Ramos (cell line): ENCODE data around the gene ROMO1.
"Not testable (repeated sequence)": the region's sequence is repeated elsewhere in the genome, so short reads cannot be mapped to it uniquely, and the experiment has no call there.

Source experiments
- in situ Hi-C: fragments of 300-500 bp; cut with MboI; formaldehyde crosslinking; loops from one replicate; pipeline ENCODE4 v1.14.3; 2022; ENCODE audit warnings: low sequenced_read_pairs; ENCODE audit not compliant: unreplicated experiment

Gene ROMO1

DNA sequence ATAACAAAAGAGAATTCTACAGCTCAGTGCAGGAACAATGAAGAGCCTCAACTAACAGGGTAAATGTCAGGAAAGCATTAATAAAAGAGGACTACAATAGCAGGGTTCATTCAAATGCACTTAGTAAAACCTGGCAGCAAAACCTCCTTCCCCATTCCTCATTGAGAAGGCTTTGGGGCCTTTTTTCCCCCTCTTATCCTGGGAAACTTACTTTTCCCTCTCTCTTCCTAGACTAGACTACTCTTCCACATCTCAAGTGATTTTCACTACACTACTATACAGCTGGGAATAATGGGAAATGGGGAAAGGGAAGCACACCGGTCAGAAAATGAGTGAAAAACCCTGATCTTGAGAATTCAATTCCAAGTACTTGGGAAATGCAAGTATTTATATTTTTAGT, 10.1 kb downstream of the ROMO1 start:
- in situ Hi-C loops: no loop called here

DNA sequence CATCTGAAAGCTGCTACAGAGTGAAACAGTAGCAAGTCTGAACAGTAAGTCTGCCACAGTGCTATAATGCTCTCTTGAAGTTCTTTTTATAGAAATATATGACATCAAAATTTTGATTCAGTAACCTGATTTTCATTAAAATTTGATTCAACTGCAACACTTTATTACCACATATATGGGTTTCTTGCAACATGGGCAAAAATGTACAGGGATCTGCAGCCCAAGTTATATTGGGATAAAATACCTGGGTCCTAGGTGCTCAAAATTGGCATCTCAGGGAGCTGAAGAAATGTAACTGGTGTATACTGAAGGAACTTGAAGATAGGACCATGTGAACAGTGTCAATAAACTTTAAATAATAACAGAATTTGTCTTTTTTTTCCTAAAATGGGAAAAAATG, 10.8 kb downstream of the ROMO1 start:
- in situ Hi-C loops: no loop called here

DNA sequence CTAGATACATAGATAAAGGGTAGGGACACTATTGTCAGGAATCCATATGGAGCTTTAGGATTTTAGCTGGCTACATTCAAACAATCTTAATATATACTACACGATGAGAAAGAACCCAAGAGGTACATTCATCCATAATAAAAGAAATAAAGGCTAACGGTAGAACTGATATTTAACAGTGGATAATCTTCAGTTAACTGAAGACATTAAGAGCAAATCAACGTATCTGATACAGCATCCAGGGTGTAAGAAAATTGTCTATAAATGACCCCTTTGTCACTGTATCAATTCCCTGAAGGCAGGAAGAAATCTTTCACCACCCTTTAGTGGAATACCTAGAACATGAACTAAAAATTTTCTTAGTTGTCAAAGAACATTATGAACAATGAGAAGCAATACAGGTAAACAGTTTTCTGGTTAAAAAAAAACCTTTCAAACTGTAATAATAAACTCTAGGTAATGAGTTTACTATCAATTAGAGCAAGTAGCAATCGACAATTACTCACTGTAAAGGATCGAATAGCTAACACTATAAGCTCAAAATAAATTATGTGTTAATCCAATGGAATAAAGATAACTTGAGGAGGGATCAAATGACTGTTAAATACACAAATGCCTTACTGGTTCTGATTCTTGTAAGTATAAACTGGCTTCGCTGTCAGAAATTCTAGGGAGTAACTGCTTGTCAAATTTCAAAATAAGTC, 11.8 kb downstream of the ROMO1 start:
- in situ Hi-C loops: no loop called here

DNA sequence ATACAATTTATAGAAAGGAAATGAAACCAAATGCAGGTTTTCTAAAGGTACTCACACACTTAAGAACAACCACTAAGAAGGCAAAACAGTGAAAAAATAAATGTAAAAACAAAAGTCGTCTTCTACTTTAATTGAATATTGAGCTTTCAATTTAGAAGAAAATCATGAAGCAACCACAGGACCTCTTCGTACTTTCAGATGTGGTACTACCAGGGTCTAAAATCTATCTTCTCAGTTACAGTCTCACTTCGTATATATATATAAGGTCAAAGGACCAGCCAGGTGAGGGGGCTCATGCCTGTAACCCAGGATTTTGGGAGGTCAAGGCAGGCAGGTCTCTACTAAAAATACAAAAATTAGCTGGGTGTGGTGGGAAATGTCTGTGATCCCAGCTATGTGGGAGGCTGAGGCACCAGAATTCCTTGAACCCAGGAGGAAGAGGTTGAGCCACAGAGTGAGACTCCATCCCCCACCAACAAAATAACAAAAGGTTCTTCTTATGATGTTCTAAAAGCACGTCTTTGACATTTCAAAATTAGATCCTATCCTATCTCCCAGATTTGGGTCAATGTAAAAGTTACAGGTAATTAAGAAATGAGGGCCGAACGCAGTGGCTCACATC, 12.5 kb downstream of the ROMO1 start:
- in situ Hi-C loops: no loop called here

DNA sequence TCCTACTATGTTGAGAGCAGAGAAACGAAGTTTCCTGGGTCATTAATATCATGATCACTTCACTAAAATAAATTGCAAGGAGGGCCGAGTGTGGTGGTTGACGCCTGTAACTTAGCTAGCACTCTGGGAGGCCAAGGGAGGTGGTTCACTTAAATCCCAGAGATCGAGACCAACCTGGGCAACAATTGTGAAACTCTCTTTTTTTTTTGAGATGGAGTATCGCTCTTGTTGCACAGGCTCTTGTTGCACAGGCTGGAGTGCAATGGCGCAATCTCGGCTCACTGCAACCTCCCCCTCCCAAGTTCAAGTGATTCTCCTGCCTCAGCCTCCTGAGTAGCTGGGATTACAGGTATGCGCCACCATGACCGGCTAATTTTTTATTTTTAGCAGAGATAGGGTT, 13.9 kb downstream of the ROMO1 start:
- in situ Hi-C loops: not testable (repeated sequence)

DNA sequence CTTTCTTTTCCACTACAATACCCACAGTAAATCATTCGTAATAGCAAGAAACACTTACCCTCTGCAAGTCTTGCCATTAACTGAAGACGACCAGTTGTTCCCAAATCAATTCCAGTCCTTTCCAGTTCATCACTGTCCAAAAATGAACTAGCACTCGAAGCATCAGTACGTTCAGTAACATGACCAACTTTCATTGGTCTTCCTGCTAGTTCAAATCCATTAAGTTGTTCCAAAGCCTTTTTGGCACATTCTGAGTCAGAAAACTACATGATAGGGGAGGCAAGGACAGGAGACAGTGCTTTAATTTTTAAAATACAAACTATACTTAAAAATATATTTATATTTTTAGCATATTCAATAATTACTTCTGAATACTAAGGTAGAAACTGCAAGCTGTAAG, 14.9 kb downstream of the ROMO1 start:
- in situ Hi-C loops: no loop called here

DNA sequence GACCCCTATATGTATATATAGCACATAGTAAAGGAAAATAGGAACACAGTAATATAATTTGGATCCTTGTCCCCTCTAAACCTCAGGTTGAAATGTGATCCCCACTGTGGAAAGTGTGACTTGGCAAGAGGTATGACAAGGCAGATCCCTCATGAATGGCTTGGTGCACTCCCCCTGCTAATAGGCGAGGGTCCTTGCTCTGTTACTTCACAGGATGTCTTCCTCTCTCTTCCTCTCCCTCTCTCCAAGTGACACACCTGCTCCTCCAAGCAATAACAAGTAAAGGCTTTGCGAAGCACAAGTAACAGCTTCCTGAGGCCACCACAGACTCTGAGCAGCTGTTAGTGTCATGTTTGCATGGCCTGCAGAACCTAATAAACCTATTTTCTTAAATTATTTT, 16.4 kb downstream of the ROMO1 start:
- in situ Hi-C loops: no loop called here

DNA sequence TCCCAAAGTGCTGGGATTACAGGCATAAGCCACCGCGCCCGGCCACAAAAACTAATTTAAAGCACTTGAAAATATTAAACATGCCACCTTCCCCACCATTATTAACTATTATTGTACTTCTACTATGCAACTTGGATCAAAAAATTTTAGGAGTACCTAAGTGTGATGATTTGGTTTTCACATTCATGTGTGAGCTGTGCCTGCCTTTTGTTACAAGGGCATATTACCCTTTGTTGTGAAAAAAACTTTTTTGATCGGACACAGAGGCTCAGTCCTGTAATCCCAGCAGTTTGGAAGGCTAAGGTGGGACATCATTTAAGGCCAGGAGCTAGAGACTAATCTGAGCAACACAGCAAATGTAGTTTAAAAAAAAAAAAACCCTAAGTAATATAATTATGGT, 17.1 kb downstream of the ROMO1 start:
- in situ Hi-C loops: no loop called here

DNA sequence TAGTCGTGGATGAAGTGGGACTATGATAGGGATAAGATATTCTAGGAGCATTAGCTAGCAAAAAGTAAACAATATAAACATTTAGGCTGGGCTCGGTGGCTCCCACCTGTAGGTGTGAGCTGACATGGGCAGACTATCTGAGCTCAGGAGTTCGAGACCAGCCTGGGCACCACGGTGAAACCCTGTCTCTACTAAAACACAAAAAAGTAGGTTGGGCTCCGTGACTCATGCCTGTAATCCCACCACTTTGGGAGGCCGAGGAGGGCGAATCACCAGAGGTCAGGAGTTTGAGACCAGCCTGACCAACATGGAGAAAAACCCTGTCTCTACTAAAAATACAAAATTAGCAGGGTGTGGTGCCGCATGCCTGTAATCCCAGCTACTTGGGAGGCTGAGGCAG, 19.1 kb downstream of the ROMO1 start:
- in situ Hi-C loops: not testable (repeated sequence)

DNA sequence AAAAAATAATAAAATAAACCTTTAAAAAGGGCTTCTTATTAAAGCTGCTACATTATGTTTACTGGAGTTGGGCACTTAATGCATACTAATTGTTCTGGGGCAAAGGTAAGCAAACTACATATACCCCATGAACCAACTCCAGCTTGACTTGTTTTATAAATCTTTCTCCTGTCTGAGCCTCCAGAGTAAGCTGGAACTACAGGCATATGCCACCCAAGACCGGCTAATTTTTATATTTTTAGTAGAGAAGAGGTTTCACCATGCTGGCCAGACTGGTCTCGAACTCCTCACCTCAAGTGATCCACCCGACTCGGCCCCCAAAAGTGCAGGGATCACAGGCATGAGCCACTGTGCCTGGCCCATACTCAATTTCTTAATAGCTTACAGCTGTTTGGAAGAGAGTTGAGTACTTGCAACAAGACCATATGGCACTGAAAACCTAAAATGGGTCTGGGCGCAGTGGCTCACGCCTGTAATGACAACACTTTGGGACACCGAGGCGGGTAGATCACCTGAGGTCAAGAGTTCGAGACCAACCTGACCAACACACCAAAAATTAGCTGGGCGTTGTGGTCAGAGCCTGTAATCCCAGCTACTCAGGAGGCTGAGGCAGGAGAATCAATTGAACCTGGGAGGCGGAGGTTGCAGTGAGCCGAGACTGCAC, 19.9 kb downstream of the ROMO1 start:
- in situ Hi-C loops: no loop called here

DNA sequence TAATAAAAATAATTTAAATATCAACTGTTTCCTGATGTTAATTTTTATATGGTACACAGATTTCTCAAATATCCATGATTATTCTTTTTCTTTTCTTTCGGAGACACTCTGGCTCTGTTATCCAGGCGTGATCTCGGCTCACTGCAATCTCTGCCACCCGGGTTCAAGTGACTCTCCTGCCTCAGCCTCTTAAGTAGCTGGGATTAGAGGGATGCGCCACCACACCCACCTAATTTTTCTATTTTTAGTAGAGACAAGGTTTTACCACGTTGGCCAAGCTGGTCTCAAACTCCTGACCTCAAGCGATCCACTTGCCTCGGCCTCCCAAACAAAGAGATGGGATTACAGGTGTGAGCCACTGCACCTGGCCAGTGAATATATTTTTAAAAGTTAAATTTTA, 20.5 kb downstream of the ROMO1 start:
- in situ Hi-C loops: no loop called here

DNA sequence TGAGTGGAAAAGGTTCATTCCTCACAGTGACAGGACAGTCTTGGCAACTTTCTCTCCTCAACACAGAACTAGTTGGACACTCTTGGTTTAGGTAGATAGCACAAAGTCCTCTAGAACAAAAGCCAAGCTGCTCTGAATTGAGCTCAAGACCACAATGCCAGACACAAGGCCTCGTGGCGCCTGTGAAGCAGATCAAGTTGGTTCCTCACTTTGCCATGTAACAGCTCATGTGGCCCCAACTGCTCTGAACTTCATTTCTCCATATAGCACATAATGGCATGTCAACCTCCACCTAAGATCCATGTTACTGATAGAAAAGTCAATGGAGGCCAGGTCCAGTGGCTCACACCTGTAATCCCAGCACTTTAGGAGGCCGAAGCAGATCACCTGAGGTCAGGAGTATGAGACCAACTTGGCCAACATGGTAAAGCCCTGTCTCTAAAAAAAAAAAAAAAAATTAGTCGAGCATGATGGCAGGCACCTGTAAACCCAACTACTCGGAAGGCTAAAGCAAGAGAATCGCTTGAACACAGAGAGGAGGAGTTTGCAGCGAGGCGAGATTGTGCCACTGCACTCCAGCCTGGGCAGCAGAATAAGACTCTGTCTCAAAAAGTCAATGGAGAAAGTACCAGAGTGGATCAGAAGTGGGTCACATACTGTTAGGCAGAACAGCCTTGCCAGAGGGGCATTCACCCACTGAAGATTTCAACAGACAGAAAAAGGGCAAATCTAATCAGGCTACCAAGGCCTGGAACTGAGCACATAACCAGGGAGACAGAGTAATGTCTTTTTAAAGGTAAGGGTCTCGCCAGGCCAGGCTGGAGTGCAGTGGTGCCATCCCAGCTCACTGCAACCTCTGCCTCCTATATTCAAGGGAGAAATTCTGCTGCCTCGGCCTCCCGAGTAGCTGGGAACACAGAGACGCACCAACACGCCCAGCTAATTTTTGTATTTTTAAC, 21.2 kb downstream of the ROMO1 start:
- in situ Hi-C loops: no loop called here

DNA sequence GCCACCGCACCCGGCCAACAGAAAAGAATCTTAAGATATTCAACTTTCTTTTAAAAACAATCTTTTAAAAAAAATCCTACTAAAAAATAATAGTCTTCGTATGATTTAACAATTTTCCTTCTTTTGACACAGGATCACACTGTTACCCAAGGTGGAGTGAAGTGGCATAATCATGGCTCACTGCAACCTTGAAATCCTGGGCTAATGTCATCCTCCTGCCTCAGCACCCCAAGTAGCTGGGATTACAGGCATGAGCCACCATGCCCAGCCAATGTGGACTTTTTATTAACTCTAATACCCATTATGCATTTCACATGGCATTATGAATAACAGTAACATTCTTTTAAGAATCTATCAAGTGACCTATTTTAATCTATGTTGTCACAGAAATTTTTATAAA, 22.0 kb downstream of the ROMO1 start:
- in situ Hi-C loops: no loop called here

DNA sequence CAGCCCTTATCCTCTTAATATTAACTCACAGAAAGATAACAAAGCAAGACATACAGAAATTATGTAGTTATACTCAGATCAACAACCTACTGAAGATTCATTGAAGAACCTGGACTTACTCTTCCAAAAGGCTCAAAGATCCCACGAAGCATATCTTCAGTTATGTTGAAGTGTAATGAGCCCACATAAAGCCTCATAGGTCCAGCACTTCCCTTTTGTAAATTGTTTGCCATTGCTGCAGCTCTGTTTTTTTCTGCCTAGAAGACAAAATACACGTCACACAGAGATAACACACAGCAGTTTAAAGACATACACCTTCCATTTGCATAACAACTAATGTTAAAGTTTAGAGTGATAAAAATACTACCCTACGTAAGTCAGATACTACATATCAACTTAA, 22.4 kb downstream of the ROMO1 start:
- in situ Hi-C loops: no loop called here

DNA sequence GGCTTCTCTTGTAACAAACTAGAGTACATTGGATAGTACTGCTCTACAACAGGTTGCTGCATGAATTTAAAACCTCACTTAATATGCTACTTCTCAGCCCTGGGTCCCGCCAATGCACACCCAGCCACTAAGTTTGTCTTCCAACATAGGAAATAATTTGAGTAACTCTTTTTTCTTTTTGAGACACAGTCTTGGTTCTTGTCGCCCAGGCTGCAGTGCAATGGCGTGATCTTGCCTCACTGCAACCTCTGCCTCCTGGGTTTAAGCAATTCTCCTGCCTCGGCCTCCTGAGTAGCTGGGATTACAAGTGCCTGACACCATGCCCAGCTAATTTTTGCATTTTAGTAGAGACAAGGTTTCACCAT, 24.1 kb downstream of the ROMO1 start:
- in situ Hi-C loops: not testable (repeated sequence)

DNA sequence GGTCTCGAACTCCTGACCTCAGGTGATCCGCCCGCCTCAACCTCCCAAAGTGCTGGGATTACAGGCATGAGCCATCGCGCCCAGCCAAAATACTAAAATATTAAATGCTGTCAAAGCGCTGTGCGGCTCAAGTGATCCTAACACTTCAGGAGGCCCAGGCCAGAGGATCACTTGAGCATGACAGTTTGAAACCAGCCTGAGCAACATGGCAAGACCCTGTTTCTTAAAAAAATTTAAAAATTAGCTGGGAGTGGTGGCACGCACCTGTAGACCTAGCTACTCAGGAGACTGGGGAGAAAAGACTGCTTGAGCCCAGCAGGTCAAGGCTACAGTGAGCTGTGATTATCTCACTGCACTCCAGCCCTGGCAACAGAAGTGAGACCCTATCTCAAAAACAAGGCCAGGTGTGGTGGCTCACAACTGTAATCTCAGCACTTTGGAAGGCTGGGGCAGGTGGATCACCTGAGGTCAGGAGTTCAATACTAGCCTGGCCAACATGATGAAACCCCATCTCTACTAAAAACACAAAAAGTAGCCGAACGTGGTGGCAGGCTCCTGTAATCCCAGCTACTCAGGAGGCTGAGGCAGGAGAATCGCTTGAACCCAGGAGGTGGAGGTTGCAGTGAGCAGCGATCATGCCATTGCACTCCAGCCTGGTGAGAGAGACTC, 24.6 kb downstream of the ROMO1 start:
- in situ Hi-C loops: not testable (repeated sequence)

DNA sequence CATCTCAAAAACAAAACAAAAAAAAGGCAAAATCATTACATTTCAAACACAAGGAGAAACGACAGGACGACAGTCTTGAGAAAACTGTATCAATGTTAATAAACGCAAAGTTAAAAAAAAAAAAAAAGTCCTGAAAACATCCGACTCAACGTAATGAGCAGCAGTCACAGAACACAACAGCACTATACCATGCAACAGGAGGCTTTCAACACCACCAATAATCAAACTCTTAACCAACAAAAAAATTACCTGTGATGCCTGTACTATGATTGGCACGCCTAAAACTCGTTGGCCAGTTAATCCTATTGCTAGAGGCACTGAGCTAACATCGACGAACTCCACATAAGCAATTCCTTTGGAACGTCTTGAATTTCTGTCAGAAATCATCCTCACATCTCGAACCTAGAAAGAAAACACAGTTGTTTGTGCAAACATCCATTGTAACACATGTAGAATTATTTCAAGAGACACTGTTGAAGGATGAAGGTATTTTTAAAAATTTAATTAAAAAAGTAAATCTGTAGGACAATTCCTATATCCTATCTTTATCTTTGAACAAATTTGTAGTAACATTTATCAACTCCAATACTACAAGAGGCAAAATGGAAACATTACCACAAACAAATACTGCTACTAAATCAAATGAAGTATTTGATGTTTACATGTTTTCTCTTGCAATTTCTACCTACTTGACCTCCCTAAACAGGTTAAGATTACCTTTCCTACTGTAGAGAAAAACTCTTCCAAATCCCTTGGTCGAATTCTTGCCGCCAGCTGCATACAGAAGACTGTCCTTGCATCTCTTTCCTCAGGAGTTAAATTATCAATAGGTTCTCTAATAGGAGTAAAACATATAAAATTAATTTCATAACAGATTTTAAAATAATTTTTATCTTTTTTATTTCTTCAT, 25.4 kb downstream of the ROMO1 start:
- in situ Hi-C loops: no loop called here

DNA sequence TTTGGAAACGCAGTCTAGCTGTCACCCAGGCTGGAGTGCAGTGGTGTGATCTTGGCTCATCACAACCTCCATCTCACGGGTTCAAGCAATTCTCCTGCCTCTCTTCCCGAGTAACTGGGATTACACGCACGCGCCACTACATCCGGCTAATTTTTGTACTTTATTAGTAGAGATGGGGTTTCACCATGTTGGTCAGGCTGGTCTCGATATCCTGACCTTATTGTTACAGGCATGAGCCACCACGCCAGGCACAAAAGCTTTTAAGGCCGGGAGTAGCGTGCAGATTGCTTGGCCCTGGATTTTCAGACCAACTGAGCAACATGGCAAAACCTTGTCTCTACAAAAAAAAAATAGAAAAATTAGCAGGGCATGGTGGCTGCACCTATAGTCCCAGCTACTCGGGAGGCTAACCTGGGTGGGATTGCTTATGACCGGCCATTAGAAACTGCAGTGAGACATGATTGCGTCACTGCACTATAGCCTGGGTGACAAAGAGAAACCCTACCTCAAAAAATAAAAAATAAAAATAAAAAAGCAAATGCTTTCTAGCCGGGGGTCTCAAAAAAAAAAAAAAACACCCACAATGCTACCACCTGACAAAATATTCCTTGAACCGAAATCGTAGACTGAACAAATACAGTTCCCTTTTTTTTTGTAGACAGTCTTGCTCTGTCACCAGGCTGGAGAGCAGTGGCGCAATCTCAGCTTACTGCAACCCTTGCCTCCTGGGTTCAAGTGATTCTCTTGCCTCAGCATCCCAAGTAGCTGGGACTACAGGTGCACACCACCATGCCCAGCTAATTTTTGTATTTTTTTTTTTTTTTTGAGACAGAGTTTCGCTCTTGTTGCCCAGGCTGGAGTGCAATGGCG, 27.9 kb downstream of the ROMO1 start:
- in situ Hi-C loops: no loop called here
